ENCODE measurements around the gene KLHL13.
"Not testable (repeated sequence)": the region's sequence is repeated elsewhere in the genome, so short reads cannot be mapped to it uniquely, and the experiment has no call there.

KLHL13 gene

GRCh38 chrX:118038614-118039365, 77.8 kb downstream of the KLHL13 start:
- no peak overlapping the region for H3K4me2 ChIP-seq
- no peaks in the 10 kb centered on the region for H3K36me3 ChIP-seq
- no peak overlapping the region for H3K9ac ChIP-seq
- no peaks in the 10 kb centered on the region for H4K20me1 ChIP-seq
- no peak overlapping the region for H3K4me3 ChIP-seq
- H3K4me1 ChIP-seq = no peaks in the 10 kb centered on the region
- no peaks in the 10 kb centered on the region for H3K27me3 ChIP-seq
- no peak overlapping the region for H3K27ac ChIP-seq
- TF ChIP-seq Cebpa-rat (IDR thresholded peaks at IDR 0.05) = no peak
- peaks cover 8% of the 10 kb centered on the region for H3K9me3 ChIP-seq

GRCh38 chrX:118026631-118027030, 90.0 kb downstream of the KLHL13 start:
- no peaks in the 10 kb centered on the region for H3K36me3 ChIP-seq
- no peak overlapping the region for H3K4me3 ChIP-seq
- no peak overlapping the region for H3K27ac ChIP-seq
- H3K9me3 ChIP-seq = 0 out of 2 replicates have a peak, but pooled peaks cover 3% of the 10 kb centered on the region
- H3K4me2 ChIP-seq = no peak overlapping the region
- no peaks in the 10 kb centered on the region for H3K27me3 ChIP-seq
- H3K9ac ChIP-seq = no peak overlapping the region
- no peak for TF ChIP-seq Cebpa-rat (IDR thresholded peaks at IDR 0.05)
- H3K4me1 ChIP-seq = no peaks in the 10 kb centered on the region
- no peaks in the 10 kb centered on the region for H4K20me1 ChIP-seq

DNA sequence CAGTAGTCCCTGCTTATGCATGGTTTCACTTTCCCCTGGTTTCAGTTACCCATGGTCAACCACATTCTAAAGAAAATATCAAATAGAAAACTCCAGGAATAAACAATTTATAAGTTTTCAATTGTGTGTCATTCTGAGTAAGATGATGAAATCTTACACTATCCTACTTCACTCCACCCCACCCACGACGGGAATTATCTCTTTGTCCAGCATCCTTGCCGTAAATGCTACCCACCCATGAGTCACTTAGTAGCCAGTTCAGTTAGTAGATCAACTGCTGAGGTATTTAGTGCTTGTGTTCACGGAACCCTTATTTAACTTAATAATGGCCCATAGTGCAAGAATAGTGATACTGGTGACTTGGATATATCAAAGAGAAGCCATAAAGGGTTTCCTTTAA, 91.4 kb downstream of the KLHL13 start:
- TF ChIP-seq Cebpa-rat (IDR thresholded peaks at IDR 0.05) = no peak
- no peaks in the 10 kb centered on the region for H4K20me1 ChIP-seq
- no peak overlapping the region for H3K27ac ChIP-seq
- no peak overlapping the region for H3K9ac ChIP-seq
- H3K27me3 ChIP-seq = no peaks in the 10 kb centered on the region
- no peaks in the 10 kb centered on the region for H3K36me3 ChIP-seq
- 0 out of 2 replicates have a peak, but pooled peaks cover 3% of the 10 kb centered on the region for H3K9me3 ChIP-seq
- H3K4me3 ChIP-seq = no peak overlapping the region
- H3K4me2 ChIP-seq = no peak overlapping the region
- H3K4me1 ChIP-seq = no peaks in the 10 kb centered on the region

- Histone ChIP-seq H3K4me2 (no peak overlapping the region), H3K9me3 (0 out of 2 replicates have a peak, but pooled peaks cover 3% of the 10 kb centered on the region), H3K36me3 (no peaks in the 10 kb centered on the region), H4K20me1 (no peaks in the 10 kb centered on the region), H3K9ac (no peak overlapping the region), H3K27me3 (no peaks in the 10 kb centered on the region), H3K4me3 (no peak overlapping the region), H3K4me1 (no peaks in the 10 kb centered on the region), H3K27ac (no peak overlapping the region)
- no peak for TF ChIP-seq Cebpa-rat (IDR thresholded peaks at IDR 0.05)
Observed at GRCh38 chrX:118024482-118024881, 92.1 kb downstream of the KLHL13 start.

GRCh38 chrX:118022753-118023152, 93.9 kb downstream of the KLHL13 start:
- Histone ChIP-seq H3K27me3 (no peaks in the 10 kb centered on the region), H3K4me2 (no peak overlapping the region), H3K27ac (no peak overlapping the region), H3K9ac (no peak overlapping the region), H3K36me3 (no peaks in the 10 kb centered on the region), H3K4me1 (no peaks in the 10 kb centered on the region), H3K4me3 (no peak overlapping the region), H3K9me3 (0 out of 2 replicates have a peak, but pooled peaks cover 3% of the 10 kb centered on the region), H4K20me1 (no peaks in the 10 kb centered on the region)
- TF ChIP-seq Cebpa-rat (IDR thresholded peaks at IDR 0.05) = no peak

- Histone ChIP-seq H3K36me3 (no peaks in the 10 kb centered on the region), H3K9me3 (peaks cover 10% of the 10 kb centered on the region), H3K4me1 (no peaks in the 10 kb centered on the region), H3K4me3 (no peak overlapping the region), H3K27ac (no peak overlapping the region), H3K27me3 (no peaks in the 10 kb centered on the region), H3K4me2 (no peak overlapping the region), H3K9ac (no peak overlapping the region), H4K20me1 (no peaks in the 10 kb centered on the region)
- TF ChIP-seq Cebpa-rat (IDR thresholded peaks at IDR 0.05) = no peak
Observed at GRCh38 chrX:118016422-118016821, 100.2 kb downstream of the KLHL13 start.

GRCh38 chrX:118002417-118002816, 114.2 kb downstream of the KLHL13 start:
- not testable (repeated sequence) for H3K4me2 ChIP-seq, H3K27ac ChIP-seq, H4K20me1 ChIP-seq, H3K4me3 ChIP-seq, H3K36me3 ChIP-seq, H3K4me1 ChIP-seq, H3K9ac ChIP-seq, H3K27me3 ChIP-seq, H3K9me3 ChIP-seq

DNA sequence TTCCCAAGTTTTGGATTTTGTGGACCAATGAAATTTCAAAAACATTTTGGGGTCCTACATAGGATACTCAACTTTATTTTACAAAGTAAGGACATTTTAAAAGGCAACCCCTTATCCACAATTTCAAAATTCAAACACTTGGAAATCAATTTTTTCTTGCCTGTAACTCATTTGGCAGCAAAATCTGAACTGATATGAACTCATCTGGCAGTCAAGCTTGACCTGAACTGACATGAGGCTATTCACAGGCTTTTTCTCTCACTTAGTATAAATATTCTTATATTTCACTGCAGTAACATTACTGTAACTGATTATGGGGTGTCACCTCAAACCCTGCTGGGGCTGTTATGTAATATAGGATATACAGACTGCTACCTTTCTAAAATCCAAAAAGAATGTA, 116.1 kb downstream of the KLHL13 start:
- Histone ChIP-seq H3K9me3 (no peaks in the 10 kb centered on the region), H4K20me1 (no peaks in the 10 kb centered on the region), H3K27ac (no peak overlapping the region), H3K27me3 (no peaks in the 10 kb centered on the region), H3K4me3 (no peak overlapping the region), H3K36me3 (no peaks in the 10 kb centered on the region), H3K4me1 (no peaks in the 10 kb centered on the region), H3K9ac (no peak overlapping the region), H3K4me2 (no peak overlapping the region)
- TF ChIP-seq Cebpa-rat (IDR thresholded peaks at IDR 0.05) = no peak

DNA sequence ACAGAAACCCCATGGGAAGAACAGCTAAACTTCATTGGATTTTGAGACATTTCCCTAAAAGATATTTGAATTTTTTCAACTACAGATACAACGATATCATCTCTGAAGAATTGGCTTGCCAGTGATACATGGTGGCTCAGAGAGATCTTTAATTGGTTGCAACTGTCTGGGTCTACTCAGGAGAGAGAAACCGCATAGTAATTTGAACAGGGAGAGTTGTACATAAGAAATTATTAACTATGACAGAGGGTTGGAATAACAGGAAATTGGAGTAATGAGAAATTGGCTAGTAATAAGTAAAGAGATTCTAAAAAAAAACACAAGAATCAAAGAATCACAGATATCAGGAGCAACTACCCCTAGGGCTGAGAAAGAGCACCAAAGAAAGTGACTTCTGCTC, 118.4 kb downstream of the KLHL13 start:
- no peak for TF ChIP-seq Cebpa-rat (IDR thresholded peaks at IDR 0.05)
- H3K36me3 ChIP-seq = no peaks in the 10 kb centered on the region
- no peak overlapping the region for H3K4me2 ChIP-seq
- H3K9me3 ChIP-seq = no peaks in the 10 kb centered on the region
- H3K4me3 ChIP-seq = no peak overlapping the region
- no peak overlapping the region for H3K27ac ChIP-seq
- no peak overlapping the region for H3K9ac ChIP-seq
- no peaks in the 10 kb centered on the region for H3K27me3 ChIP-seq
- no peaks in the 10 kb centered on the region for H4K20me1 ChIP-seq
- H3K4me1 ChIP-seq = no peaks in the 10 kb centered on the region

- no peak for TF ChIP-seq Cebpa-rat (IDR thresholded peaks at IDR 0.05)
- H3K27ac ChIP-seq = no peak overlapping the region
- H3K4me2 ChIP-seq = no peak overlapping the region
Observed at GRCh38 chrX:117996918-117997480, 119.6 kb downstream of the KLHL13 start.

More at GRCh38 chrX:117996918-117997480, 119.6 kb downstream of the KLHL13 start:
- H3K27me3 ChIP-seq = no peaks in the 10 kb centered on the region
- no peaks in the 10 kb centered on the region for H3K36me3 ChIP-seq
- H3K4me3 ChIP-seq = no peak overlapping the region
- H4K20me1 ChIP-seq = no peaks in the 10 kb centered on the region
- H3K9me3 ChIP-seq = no peaks in the 10 kb centered on the region
- H3K9ac ChIP-seq = no peak overlapping the region
- no peaks in the 10 kb centered on the region for H3K4me1 ChIP-seq
